Measurements from ENCODE around the gene SRP68.

GRCh38 chr17:76048025-76048605 is 24.2 kb downstream of the SRP68 start:
- TF ChIP-seq GATA2 (IDR thresholded peaks at IDR 0.05; ENCODE audit: low read depth, low read length) (no peak), GATA3 (IDR thresholded peaks at IDR 0.05; ENCODE audit: low read depth, low read length) (no peak)

Data from SH-SY5Y (cell line).